Gastrocnemius medialis (tissue), 4 donors: ENCODE data around the gene ALG3. TPM values are rescaled to one million over a fixed set of nuclear protein-coding genes. Genes with fewer than 3 reads are reported as not detected.

Source experiments
- ATAC-seq, 2 donors: fragments of 150-250 bp; one replicate each; pipeline ENCODE4 v1.9.1; 2016
- DNase-seq, 2 donors: peaks; one replicate each; pipeline ENCODE4 v3.0.0-alpha.2; 2019
- H3K27ac ChIP-seq, 4 donors: fragments of 200-600 bp; sonication (generic); 1 replicate in 1 of 4; 2 replicates in 3 of 4; pipeline ENCODE4 v1.5.1; 2016 to 2018; ENCODE audit warnings: mild to moderate bottlenecking in 2 of 4, moderate library complexity in 1 of 4
- H3K27me3 ChIP-seq, 3 donors: fragments of 200-600 bp; sonication (generic) in 2 of 3; 1 replicate in 1 of 3; 2 replicates in 2 of 3; pipeline versions ENCODE4 v1.5.1 to v1.6.0; 2016 to 2019; ENCODE audit warnings: mild to moderate bottlenecking in 1 of 3, moderate library complexity in 1 of 3
- H3K36me3 ChIP-seq, 2 donors: fragments of 200-600 bp; sonication (generic) in 1 of 2; one replicate each; pipeline ENCODE4 v1.5.1; 2017 to 2018
- H3K4me1 ChIP-seq, 2 donors: fragments of 200-600 bp; sonication (generic) in 1 of 2; one replicate each; pipeline ENCODE4 v1.5.1; 2016 to 2017; ENCODE audit warnings: mild to moderate bottlenecking in 2 of 2
- H3K4me3 ChIP-seq, 4 donors: fragments of 200-600 bp; sonication (generic) in 3 of 4; 1 replicate in 1 of 4; 2 replicates in 3 of 4; pipeline ENCODE4 v1.5.1; 2016 to 2019; ENCODE audit warnings: mild to moderate bottlenecking in 2 of 4
- H3K9me3 ChIP-seq, 3 donors: fragments of 200-600 bp; sonication (generic) in 2 of 3; 1 replicate in 1 of 3; 2 replicates in 2 of 3; pipeline ENCODE4 v1.5.1; 2016 to 2019
- POLR2A ChIP-seq, 2 donors: fragments of 450-650 bp; IDR thresholded peaks; one replicate each; pipeline ENCODE4 v1.6.1; 2017; ENCODE audit warnings: antibody characterized with exemption in 2 of 2, mild to moderate bottlenecking in 2 of 2, moderate library complexity in 2 of 2
- in situ Hi-C, 4 donors: fragments of 200-750 bp; cut with MboI; loops; one replicate each; pipeline versions ENCODE4 v1.15.0 to v1.8.0; 2017; ENCODE audit warnings: low sequenced_read_pairs in 4 of 4
- intact Hi-C: fragments of 100-400 bp; cut with DNase I; formaldehyde crosslinking; loops from one replicate; pipeline ENCODE4 v1.15.1; 2023; ENCODE audit warnings: low total_unique reads
- total RNA-seq, 4 donors: library from RNA; depleted of rRNA; stranded (reverse); fragments of >200 nt; gene quantifications; one replicate each; pipeline versions ENCODE4 v1.1.0 to v1.2.3, GENCODE V29; 2016
- TF ChIP-seq, protein P1 (sequence below), 5 experiments: fragments of 450-650 bp in 3 of 5; fragments of 200-600 bp in 2 of 5; sonication (generic) in 2 of 5; IDR thresholded peaks in 4 of 5; conservative IDR thresholded peaks in 1 of 5; 1 replicate in 4 of 5; 2 replicates in 1 of 5; pipeline ENCODE4 v1.5.1; 2016 to 2019; ENCODE audit warnings: antibody characterized with exemption in 5 of 5, mild to moderate bottlenecking in 3 of 5, moderate library complexity in 3 of 5

The ALG3 gene
- total RNA-seq, 4 donors from 2014 or later, result 35.0 to 58.1 (median 50.1) TPM

DNA sequence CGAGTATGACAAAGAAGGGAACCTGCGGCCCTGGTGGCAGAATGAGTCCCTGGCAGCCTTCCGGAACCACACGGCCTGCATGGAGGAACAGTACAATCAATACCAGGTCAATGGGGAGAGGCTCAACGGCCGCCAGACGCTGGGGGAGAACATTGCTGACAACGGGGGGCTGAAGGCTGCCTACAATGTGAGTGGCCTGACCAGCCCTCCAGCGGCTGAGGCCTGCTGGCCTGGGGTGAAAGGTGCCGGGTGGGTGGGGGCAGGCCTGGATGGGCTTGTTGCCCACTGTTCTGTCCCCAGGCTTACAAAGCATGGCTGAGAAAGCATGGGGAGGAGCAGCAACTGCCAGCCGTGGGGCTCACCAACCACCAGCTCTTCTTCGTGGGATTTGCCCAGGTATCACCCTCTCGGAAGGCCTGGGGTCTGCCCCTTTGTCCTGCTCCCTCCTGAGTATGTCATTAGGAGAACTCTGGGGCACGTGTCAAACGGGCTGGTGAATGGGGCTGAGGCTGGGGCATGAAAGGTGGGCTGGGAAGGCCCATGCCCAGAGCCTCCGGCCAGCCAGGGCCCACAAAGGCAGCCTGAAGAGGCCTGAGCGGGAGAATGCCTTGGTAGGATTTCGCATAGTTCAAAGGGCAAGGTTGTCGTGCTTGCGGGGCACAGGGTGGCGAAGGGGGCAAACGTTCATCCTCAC lies 42.4 kb upstream of the ALG3 start:
- DNase-seq (no peak), ATAC-seq (no peak)
- no peaks in the 10 kb centered on the region for H3K36me3 ChIP-seq
- no peaks in the 10 kb centered on the region for H3K9me3 ChIP-seq
- H3K4me1 ChIP-seq, result no peaks in the 10 kb centered on the region
- no peak overlapping the region for H3K4me3 ChIP-seq
- intact Hi-C loops (loop anchor here (10.0 kb wide), 1 partner anchor 276 kb away; the partner anchor contains the start of gene ABCC5), in situ Hi-C loops (loop anchor here in 1 of 4 donors (25.0 kb wide), 1 partner anchor 404 kb away; the partner anchor contains the start of gene PARL)
- no peak for TF ChIP-seq POLR2A (IDR thresholded peaks at IDR 0.05)
- H3K27ac ChIP-seq, result no peak overlapping the region
- H3K27me3 ChIP-seq, result no peaks in the 10 kb centered on the region

DNA sequence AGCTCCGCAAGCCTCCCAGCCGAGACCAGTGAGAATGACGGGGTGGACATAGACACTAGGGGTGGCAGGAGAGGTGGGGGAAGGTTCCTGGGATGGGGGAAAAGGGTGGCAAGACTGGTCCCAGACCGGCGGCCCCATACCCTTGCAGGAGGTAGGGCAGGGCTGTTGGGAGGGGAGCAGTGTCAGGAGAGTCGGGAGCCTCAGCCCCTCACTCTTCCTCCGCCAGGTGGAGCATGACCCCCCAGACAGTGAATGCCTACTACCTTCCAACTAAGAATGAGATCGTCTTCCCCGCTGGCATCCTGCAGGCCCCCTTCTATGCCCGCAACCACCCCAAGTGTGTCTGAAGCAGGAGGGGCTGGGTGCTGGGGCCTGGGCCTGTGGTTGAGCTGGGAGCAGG lies 41.6 kb upstream of the ALG3 start:
- in situ Hi-C loops (loop anchor here in 1 of 4 donors (25.0 kb wide), 1 partner anchor 403 kb away; the partner anchor contains the start of gene PARL), intact Hi-C loops (loop anchor here (10.0 kb wide), 1 partner anchor 276 kb away; the partner anchor contains the start of gene ABCC5)
- Histone ChIP-seq H3K27me3 (no peaks in the 10 kb centered on the region), H3K9me3 (no peaks in the 10 kb centered on the region), H3K27ac (no peak overlapping the region), H3K36me3 (no peaks in the 10 kb centered on the region), H3K4me1 (no peaks in the 10 kb centered on the region), H3K4me3 (no peak overlapping the region)
- no peak for ATAC-seq
- no peak for DNase-seq
- TF ChIP-seq, protein P1, sequence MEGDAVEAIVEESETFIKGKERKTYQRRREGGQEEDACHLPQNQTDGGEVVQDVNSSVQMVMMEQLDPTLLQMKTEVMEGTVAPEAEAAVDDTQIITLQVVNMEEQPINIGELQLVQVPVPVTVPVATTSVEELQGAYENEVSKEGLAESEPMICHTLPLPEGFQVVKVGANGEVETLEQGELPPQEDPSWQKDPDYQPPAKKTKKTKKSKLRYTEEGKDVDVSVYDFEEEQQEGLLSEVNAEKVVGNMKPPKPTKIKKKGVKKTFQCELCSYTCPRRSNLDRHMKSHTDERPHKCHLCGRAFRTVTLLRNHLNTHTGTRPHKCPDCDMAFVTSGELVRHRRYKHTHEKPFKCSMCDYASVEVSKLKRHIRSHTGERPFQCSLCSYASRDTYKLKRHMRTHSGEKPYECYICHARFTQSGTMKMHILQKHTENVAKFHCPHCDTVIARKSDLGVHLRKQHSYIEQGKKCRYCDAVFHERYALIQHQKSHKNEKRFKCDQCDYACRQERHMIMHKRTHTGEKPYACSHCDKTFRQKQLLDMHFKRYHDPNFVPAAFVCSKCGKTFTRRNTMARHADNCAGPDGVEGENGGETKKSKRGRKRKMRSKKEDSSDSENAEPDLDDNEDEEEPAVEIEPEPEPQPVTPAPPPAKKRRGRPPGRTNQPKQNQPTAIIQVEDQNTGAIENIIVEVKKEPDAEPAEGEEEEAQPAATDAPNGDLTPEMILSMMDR (IDR thresholded peaks at IDR 0.05 in 4 of 5, conservative IDR thresholded peaks at IDR 0.05 in 1 of 5), result no peak
- no peak for TF ChIP-seq POLR2A (IDR thresholded peaks at IDR 0.05)

DNA sequence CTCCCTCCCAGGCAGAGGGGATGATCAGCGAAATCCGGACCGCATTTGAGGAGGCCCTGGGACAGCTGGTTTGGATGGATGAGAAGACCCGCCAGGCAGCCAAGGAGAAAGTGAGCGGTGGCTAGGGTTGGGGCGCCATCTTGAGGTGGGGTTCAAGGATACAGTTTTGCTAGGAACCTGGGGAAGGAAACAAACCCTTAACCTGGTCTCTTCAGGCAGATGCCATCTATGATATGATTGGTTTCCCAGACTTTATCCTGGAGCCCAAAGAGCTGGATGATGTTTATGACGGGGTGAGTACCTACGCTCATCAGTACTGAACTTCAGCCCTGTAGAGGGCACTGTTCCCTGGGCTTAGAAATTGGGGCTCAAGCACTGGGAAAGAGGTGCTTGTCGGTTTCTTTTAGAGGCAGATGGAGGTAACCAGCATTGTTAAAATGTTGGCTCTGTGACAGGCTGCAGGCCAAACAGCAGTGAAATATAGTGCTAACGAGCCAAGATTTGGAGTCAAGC lies 40.7 kb upstream of the ALG3 start:
- no peak overlapping the region for H3K27ac ChIP-seq
- DNase-seq (peak in 1 of 2 donors; percentile 28), ATAC-seq (peak; percentile 43 to 58)
- no peaks in the 10 kb centered on the region for H3K27me3 ChIP-seq
- no peak overlapping the region for H3K4me3 ChIP-seq
- H3K9me3 ChIP-seq, result no peaks in the 10 kb centered on the region
- in situ Hi-C loops, result loop anchor here in 1 of 4 donors (25.0 kb wide), 1 partner anchor 402 kb away; the partner anchor contains the start of gene PARL
- intact Hi-C loops, result loop anchor here (5.0 kb wide), 1 partner anchor 62 kb away; the partner anchor contains the start of gene VWA5B2
- no peak for TF ChIP-seq POLR2A (IDR thresholded peaks at IDR 0.05)
- TF ChIP-seq, protein P1 (IDR thresholded peaks at IDR 0.05 in 4 of 5, conservative IDR thresholded peaks at IDR 0.05 in 1 of 5), result peak; percentile 26 to 59 (median 49)
- H3K4me1 ChIP-seq, result no peaks in the 10 kb centered on the region
- no peaks in the 10 kb centered on the region for H3K36me3 ChIP-seq

DNA sequence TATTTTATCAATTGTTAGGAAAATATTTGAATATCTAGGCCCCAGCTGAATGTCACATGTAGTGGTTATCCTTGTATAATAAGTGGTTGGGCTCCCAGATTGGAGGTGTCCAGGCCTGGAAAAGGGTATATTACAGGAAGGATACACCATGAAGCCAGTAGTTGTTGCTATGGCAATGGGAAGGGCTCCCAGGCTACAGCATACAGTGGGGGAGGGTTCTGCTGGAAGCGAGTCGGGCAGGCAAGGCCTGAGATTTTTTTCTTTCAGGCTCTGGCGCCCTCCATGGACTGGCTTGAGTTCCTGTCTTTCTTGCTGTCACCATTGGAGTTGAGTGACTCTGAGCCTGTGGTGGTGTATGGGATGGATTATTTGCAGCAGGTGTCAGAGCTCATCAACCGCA lies 35.9 kb upstream of the ALG3 start:
- in situ Hi-C loops, result loop anchor here in 1 of 4 donors (25.0 kb wide), 1 partner anchor 397 kb away; the partner anchor contains the start of gene PARL
- DNase-seq (no peak), ATAC-seq (no peak)
- Histone ChIP-seq H3K9me3 (no peaks in the 10 kb centered on the region), H3K27me3 (no peaks in the 10 kb centered on the region), H3K27ac (no peak overlapping the region), H3K36me3 (no peaks in the 10 kb centered on the region), H3K4me3 (no peak overlapping the region), H3K4me1 (no peaks in the 10 kb centered on the region)
- intact Hi-C loops, result loop anchor here (5.0 kb wide), 1 partner anchor 57 kb away; the partner anchor contains the start of gene VWA5B2
- TF ChIP-seq POLR2A (IDR thresholded peaks at IDR 0.05), result no peak
- TF ChIP-seq, protein P1 (IDR thresholded peaks at IDR 0.05 in 4 of 5, conservative IDR thresholded peaks at IDR 0.05 in 1 of 5), result no peak

DNA sequence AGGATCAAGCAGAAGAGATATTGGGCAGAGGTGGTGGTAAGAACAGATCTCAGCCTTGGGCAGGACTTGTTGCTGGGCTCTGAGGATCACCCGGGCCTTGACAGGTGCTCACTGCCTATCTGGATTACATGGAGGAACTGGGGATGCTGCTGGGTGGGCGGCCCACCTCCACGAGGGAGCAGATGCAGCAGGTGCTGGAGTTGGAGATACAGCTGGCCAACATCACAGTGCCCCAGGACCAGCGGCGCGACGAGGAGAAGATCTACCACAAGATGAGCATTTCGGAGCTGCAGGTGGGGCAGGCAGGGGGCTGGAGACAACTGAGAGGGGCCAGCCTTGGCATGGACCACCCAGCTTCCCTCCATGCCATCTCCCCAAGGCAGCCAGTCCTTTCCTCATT lies 34.9 kb upstream of the ALG3 start:
- no peaks in the 10 kb centered on the region for H3K27me3 ChIP-seq
- ATAC-seq, result no peak
- intact Hi-C loops (no loop called here), in situ Hi-C loops (loop anchor here in 1 of 4 donors (25.0 kb wide), 1 partner anchor 396 kb away; the partner anchor contains the start of gene PARL)
- no peaks in the 10 kb centered on the region for H3K36me3 ChIP-seq
- no peaks in the 10 kb centered on the region for H3K4me1 ChIP-seq
- H3K27ac ChIP-seq, result no peak overlapping the region
- TF ChIP-seq, protein P1 (IDR thresholded peaks at IDR 0.05 in 4 of 5, conservative IDR thresholded peaks at IDR 0.05 in 1 of 5), result no peak
- TF ChIP-seq POLR2A (IDR thresholded peaks at IDR 0.05), result no peak
- DNase-seq, result no peak
- no peak overlapping the region for H3K4me3 ChIP-seq
- H3K9me3 ChIP-seq, result no peaks in the 10 kb centered on the region
